ENCODE results near the gene SFXN2.
"Not testable (repeated sequence)": the region's sequence is repeated elsewhere in the genome, so short reads cannot be mapped to it uniquely, and the experiment has no call there.

SFXN2 gene

DNA sequence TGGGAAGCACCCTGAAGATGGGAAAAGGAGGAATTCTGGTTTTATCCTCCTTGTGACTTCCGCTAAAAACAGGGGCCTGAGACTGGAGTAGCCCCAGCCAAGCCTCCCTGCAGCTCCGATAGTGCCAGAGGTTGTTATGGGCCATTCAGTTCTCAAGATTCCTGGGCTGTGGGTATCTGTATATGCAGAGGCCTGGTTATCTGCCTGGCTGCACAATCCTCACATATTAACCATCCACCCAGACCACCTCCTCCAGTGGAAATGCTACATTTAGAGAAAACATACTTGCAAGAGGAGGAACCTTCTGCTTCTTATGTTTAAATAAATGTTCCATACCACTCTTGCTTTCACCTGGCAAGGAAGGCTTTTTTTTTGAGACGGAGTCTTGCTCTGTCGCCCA lies 34.8 kb upstream of the SFXN2 start:
- DNase-seq (ENCODE audit: low spot score): no peak

DNA sequence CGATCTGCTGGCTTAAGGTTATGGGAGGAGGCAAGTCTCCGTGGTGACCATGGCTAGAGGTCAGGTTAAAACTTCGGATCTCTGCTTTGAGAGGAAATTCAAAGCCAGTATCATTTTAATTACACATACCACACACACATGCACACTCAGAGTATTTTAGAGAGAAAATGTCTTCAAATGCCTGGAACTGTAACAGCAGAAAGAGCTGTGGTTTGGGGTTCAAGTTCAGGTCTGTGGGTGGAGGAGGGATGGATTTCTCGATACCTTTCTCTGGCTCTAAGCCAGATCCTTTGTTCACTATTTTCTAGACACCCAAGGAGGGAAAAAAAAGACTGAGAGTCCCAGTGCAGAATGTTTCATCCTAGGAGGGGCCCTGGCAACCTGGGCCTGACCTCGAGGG lies 32.7 kb upstream of the SFXN2 start:
- DNase-seq (ENCODE audit: low spot score): no peak

DNA sequence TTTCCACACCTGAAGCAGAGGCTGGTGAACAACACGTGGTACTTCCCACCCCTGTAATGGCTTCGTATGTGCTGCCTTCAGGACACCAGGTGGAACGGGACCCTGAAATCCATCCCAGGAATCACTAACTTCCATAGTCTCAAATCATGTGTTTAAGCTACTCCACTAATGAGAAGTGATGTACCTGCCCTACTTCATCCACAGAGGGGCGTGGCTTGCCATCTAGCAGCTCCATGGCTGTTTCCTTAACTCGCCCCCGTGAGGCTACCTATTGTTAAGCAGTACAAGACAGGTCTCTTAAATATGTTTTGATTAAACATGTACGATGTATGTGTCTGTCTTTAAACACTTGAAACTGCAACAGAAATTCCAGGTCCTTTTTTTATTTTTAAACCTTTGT lies 32.0 kb upstream of the SFXN2 start:
- no peak for DNase-seq (ENCODE audit: low spot score)

DNA sequence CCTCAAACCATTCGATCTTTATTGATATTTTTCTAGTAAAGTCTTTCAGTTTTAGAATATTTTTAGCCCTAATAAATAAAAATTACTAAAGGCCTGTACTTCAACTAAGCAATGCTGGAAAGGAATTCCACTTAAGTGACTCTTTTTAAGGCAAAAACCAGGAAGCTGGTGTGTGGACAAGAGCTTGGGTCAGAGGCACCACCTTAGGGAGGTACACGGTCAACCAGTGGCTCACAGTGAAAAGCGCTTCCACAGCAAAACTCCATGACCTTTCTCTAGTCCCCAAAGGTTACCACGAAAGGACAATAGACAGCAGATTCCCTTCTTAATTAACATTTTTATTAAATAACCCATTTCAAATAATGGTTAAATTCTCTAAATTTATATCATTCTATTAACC lies 31.5 kb upstream of the SFXN2 start:
- DNase-seq (ENCODE audit: low spot score): no peak

DNA sequence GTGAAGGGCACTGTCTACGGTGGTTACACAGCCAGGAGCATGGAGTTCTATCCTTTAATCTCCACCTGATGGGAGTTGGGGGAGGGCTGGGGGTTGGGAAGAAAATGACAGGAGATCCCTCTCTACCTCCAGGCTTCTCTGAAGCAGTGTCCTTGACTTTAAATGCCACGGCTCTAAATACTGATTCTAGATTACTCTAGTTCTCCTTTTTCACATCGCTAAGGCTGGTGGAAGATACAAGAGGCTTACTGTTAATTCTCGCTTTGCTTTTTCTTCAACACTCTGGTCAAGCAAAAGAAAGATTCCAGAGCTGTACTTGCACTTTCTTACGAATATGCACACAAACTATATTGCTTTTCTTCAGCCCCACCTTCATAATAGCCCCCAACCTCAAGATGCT lies 30.7 kb upstream of the SFXN2 start:
- DNase-seq (ENCODE audit: low spot score): no peak

DNA sequence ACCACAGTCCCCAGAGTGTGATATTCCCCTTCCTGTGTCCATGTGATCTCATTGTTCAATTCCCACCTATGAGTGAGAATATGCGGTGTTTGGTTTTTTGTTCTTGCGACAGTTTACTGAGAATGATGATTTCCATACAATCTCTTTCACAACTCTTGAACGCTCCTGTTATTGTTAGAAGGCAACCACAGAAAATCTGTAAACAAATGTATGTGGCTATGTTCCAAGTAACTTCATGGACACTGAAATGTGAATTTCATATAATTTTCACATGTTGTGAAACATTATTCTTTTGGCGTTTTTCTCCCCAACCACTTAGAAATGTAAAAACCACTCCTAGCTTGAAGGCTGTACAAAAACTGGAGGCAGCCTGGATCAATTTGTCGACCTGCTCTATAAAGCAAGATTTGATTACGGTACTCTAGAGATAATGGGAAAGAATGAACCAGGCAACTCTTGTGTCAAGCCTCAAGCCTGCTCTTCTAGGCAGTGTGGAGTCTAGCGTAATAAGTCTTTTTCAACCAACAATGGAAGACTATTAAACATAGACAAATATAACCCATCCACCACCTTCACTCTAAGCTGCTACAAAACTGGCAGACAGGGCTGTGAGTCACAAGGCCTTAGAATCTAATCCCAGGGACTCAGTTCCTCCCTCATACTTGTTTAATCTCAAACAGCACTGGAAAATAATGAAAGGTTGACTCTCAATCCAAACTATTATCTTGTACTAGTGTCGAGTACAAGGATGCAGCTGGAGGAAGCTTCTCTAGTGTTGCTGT lies 23.0 kb upstream of the SFXN2 start:
- no peak for DNase-seq (ENCODE audit: low spot score)

DNA sequence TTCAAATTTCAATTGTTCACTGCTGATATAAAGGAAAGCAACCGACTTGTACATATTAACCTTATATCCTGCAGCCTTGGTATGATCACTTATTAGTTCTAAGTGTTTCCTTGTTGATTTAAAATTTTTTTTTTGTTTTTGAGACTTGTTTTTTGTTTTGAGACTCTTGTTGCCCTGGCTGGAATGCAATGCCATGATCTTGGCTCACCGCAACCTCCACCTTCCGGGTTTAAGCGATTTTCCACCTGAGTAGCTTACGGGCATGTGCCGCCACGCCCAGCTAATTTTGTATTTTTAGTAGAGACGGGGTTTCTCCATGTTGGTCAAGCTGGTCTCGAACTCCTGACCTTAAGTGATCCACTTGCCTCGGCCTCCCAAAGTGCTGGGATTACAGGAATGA lies 19.0 kb upstream of the SFXN2 start:
- DNase-seq (ENCODE audit: low spot score): not testable (repeated sequence)

DNA sequence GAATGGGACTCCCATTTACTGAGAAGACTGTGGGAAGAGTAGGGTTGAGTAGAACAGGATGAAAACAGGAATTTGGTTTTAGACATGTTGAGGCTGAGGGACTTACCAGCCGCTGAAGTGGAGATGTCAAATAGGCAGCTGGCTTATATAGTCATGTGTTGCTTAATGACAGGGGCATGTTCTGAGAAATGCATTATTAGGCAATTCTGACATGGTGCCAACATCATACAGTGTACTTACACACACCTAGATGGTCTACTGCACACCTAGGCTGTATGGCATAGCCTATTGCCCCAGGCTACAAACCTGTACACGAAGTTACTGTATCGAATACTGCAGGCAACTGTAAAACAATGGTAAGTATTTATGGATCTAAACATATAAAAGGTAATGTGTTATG lies 17.7 kb upstream of the SFXN2 start:
- no peak for DNase-seq (ENCODE audit: low spot score)

DNA sequence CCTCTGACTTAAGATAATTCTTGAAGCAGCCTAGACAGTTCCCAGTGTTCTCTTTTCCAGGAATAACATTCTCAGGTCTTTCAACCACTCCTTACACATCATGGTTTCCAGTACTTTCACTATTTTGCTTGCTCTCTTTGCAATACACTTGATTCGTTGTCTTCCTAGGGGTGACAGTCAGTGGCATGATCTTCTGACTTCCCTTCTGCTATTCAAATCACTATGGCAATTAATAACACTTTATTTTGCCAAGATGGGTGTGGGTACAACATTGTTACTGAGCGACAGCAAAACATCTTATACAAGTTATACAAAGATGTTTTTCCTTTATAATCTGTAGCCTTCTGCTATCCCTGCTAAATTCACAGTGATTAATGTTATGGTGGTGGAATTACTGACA lies 15.5 kb upstream of the SFXN2 start:
- no peak for DNase-seq (ENCODE audit: low spot score)

DNA sequence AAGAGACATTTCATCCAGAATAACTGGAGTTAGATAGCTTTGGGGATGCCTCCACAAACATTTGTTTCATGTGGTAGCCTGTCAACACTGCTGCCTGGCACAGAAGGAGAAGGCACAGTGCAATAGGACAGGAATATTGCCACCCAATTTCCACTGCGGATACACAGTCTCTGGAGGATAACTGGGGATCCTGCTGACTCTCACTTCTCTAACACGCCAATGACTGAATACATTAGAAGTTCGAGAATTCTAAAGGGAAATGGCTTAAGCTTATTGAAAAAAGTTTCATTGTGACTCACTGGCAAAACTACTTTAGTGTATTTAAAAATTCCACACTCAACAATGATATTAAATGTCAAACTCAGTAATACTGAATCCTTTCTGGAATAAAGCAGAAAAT lies 13.2 kb upstream of the SFXN2 start:
- DNase-seq (ENCODE audit: low spot score): no peak

DNA sequence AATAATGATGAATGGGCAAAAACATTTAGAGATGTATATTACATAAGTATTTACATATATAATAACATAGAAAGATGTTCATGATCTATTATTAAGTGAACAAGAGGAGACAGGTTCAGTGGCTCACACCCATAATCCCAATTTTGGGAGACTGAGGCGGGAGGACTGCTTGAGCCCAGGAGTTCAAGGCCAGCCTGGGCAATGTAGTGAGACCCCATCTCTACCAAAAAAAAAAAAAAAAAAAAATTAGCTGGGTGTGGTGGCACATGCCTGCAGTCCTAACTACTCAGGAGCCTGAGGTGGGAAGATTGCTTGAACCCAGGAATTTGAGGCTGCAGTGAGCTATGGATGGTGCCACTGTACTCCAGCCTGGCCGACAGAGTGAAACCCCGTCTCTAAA lies 12.6 kb upstream of the SFXN2 start:
- no peak for DNase-seq (ENCODE audit: low spot score)

DNA sequence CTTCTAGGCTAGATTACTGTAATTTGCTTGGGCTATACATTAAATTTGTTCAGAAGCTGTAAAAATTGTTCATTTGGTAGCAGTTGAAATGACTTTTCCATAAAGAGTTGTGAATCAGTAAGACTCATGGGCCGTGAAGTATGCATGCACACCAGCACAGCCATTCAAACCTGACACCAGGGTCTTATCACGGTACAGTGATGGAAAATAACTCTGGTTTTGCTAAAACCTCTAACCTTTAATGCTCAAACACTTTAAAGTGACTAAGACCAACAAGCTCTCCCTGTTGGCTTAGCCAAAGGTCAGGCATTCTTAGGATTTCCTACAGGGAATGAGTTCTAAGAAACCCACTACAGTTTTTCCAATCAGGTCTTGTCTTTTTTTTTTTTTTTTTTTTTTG lies 11.7 kb upstream of the SFXN2 start:
- DNase-seq (ENCODE audit: low spot score): no peak

DNA sequence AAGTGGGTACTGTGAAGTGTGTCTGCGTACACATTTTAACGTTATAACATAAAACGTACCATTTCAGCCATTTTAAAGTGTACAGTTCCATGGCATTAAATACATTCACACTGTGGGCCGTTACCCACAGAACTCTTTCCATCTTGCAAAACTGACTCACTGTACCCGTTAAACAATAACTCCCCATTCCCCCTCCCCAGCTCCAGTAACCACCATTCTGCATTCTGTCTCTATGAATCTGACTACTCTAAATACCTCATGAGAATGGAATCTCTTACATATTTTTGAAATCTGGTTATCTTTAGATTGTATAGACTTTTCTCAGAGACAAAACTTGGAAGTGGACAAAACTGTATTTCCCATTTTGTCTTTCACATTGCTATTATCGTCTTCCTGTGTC lies 9.5 kb upstream of the SFXN2 start:
- no peak for DNase-seq (ENCODE audit: low spot score)

DNA sequence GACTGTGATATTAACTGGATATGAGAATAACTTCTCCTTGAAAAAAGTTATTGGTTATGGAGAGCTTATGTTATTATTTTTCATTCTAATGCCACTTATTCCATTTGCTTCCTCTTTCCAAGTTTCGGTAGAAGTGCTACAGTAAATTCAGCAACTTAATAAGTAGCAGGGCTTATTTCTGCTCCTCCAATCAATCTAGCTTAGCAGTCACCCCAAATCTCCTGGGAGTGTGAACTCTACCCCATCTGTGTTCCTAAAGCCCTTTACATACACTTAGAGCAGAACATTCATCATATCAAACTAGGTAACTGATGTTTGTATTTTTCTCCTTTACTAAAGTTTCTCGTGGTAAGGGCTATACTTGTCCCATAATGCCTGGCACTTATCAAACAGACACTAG lies 8.9 kb upstream of the SFXN2 start:
- no peak for DNase-seq (ENCODE audit: low spot score)

DNA sequence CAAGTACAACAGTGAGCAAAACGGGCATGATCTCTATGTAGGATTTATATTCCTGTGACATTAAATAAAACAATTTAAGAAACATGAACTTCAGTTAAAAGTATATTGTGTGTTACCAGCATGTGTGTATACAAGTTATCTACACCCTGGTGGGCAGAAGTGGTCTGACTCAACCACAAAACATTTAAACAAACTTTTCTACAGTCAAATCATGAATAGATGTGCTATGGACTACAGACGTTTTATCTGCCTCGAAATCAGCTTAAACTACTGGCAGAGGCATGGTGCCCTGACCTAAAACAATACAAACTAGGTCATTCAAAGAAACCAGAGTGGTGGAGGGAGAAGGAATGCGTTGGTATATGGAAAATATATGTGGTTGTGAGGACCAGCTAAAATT lies 3.8 kb upstream of the SFXN2 start:
- no peak for DNase-seq (ENCODE audit: low spot score)

DNA sequence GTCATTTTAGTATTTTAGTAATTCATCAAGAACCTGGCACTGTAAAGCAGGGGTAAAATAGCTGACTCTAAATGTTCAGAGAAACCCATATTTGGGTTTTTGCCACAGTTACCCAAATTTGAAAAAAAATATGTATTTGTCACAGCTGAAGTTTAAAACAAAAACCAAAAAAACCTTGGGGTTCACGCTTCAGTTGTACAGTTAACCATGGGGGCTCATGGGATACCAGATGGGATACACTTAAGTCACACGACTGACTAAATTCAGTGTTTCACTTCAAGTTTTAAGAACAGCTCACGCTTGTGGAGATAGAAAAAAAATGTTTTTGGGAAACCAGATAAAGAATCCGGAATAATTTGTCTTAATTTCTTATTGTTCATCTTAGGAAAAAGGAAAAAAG lies 2.3 kb upstream of the SFXN2 start:
- DNase-seq (ENCODE audit: low spot score): no peak

DNA sequence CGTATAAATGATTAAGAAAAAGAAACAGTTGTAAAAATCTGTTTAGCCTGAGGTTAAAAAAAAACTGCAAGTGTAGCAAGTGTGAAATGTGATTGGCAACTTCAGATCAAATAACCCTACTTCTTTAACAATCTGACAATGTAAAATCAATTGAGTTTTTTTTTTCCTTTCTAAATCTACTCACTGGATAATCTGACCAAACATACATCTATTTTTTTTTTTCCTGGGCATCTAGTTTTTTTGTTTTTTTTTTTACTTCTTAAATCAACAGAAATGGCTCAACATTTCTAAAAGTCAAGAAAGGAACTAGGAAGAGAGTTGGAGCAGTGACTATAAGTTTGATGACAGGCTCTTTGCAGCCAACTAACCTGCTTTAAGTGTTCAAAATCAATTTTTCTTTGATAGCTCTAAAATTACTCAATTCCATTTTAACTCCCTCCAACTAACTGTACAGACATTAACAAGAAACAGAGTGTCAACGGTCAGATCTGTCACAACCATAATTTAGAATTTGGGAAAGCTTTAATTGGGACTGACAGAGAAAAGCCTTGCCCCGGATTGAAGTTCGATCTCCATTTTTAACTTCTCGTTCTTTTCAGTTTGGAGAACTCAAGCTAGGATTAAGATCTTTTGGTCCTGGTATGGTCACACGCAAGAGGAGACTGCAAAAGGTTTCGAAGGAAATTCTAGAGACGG lies 1.4 kb upstream of the SFXN2 start:
- DNase-seq (ENCODE audit: low spot score): no peak

DNA sequence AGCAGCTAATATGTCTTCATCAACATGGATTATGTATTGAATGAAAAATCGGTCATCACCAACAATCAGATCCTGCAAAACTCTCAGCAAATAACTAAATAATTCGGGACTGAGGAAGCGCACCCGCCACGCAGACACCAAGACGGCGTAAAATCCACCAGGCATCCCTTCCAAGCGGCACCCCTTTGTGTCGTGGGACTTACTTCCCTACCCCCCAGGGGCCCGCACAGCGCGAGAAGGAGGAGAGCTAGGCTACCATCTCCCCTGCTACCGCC lies 960 bp upstream of the SFXN2 start:
- no peak for DNase-seq (ENCODE audit: low spot score)

DNA sequence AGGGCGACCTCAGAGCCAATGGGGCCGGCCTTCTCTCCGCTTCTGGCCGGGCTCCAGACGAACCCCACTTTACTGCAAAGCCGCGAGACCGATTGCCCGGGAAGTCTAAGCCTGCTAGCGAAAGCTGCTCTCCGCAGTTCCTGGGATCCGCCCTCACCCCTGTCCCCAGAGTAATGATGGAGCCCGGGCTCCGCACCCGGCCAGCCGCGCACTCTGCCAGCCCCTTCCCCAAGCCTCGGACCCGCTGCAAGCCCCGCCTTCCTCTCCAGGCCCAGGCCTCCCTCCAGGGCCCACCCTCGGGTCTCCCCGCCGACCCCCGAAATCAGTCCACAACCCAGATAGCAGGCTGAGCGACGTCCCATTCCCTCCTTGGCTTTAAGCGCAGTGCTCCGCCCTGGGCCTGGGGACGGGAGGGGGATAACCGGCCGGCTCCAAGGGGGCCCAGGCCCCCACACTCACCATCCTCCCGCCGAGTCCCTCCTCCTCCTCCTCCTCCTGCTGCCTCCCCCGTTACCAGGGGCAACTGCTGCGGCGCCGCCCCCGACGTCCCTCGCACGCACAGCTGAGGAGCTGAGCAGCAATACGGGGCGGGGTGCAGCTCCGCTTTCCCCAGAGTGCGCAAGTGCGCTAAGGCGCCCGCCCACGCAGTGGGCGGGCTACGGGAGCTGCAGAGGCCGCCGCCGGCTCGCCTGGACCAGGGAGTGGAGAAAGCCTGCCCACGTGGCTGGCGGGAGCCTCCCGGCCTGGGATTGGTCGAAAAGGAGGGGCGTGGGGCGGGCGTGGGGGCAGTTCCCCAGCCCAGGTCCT lies 419 bp upstream of the SFXN2 start, which contains the start of gene ARL3:
ARL3 (minus strand) TSS at position 584 of the 807 bp plus-strand sequence; CDS start at position 462, 122 bp downstream.
- DNase-seq (ENCODE audit: low spot score): peak; percentile 99

DNA sequence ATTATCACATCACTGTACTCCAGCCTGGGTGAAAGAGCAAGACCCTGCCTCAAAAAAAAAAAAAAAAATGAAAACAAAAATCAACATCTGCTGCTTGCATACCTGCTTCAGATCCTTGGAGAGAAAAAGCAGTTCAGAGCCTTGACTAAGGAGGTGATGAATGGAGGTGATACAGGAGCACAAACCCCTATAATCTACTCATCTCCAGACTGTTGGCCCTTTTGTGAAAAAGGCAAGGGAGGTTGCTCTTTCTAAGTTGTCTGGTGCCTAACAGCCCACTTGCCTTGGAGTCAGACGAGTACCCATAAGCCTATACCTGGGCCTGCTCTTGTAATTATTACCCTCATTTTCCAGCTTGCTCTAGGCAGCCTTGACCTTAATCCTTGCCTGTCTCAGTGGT lies 1.4 kb downstream of the SFXN2 start:
- DNase-seq (ENCODE audit: low spot score): no peak

DNA sequence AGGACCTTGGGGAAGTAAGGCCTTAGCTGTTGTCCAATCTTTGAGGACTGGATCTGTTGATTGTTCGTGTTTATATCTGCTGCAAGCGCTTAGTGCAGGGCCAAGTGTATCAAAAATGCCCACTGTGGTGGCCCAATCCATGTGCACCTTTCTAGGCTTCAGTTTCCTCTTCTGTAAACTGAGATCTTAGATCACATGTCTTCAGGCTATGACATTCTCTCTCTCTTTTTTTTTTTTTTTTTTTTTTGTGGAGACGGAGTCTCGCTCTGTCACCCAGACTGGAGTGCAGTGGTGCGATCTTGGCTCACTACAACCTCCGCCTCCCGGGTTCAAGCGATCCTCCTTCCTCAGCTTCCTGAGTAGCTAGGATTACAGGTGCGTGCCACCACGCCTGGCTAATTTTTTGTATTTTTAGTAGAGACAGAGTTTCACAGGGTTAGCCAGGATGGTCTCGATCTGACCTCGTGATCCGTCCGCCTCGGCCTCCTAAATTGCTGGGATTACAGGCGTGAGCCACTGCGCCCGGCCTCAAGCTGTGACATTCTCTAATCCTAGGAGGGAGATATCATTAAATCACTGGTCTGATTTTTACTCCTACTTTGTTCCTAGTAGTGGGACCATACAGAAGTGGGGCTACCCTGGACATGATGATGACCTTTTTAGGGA lies 2.6 kb downstream of the SFXN2 start:
- DNase-seq (ENCODE audit: low spot score): not testable (repeated sequence)

DNA sequence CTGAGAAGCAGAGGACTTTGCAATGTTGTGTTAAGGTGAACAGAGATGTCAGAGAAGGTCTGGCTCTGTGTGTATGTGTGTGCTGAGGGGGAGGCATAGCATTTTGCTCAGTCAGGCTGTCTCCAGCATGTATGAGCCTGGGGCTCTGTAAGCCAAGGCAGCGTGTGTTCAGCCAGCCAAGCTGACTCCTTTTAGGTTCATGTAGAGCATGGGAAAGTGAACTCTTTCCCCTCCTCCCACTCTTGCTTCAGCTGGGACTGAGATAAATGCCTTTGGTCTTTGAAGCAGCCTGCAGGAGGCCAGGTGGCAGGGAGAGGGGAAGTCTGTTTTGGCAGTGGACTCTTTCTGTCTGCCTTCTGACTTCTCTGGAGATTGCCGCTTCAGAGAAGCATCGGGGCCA lies 3.8 kb downstream of the SFXN2 start:
- DNase-seq (ENCODE audit: low spot score): no peak

All from SK-N-DZ (cell line).